GM18951 (cell line): ENCODE measurements around the gene RNF144B.
"Not testable (repeated sequence)": the region's sequence is repeated elsewhere in the genome, so short reads cannot be mapped to it uniquely, and the experiment has no call there.

Experiments used
- POLR2A ChIP-seq: IDR thresholded peaks from 4 replicates; pipeline ENCODE4 v1.6.1; 2011; ENCODE audit warnings: mild to moderate bottlenecking; ENCODE audit not compliant: insufficient read length, insufficient read depth; ENCODE audit errors: extremely low read depth
- in situ Hi-C: fragments of 300-500 bp; cut with MboI; formaldehyde crosslinking; loops from one replicate; pipeline ENCODE4 v1.12.0; 2022; ENCODE audit warnings: low sequenced_read_pairs, mixed read lengths, inconsistent platforms; ENCODE audit not compliant: unreplicated experiment

RNF144B gene

DNA sequence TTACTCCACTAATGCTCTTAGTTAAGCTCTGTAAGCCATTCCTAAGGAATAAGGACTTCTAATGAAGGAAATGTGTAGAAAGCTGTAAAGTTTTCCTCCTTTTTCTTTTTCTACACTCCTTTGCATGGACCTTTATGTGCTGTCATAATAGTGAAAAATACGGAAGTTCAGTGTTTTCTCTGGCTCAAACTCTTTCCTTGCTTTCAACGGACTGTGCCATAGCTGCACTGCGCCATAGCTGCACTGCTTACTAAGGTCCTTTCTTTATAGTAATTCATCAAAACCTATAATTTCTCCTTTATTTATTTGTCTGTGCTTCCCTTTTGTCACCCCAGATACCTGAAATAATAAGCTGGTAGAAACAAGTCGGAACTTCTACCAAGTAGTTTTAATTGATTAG is 67.3 kb downstream of the RNF144B start:
- TF ChIP-seq POLR2A, result no peak
- in situ Hi-C loops, result no loop called here

DNA sequence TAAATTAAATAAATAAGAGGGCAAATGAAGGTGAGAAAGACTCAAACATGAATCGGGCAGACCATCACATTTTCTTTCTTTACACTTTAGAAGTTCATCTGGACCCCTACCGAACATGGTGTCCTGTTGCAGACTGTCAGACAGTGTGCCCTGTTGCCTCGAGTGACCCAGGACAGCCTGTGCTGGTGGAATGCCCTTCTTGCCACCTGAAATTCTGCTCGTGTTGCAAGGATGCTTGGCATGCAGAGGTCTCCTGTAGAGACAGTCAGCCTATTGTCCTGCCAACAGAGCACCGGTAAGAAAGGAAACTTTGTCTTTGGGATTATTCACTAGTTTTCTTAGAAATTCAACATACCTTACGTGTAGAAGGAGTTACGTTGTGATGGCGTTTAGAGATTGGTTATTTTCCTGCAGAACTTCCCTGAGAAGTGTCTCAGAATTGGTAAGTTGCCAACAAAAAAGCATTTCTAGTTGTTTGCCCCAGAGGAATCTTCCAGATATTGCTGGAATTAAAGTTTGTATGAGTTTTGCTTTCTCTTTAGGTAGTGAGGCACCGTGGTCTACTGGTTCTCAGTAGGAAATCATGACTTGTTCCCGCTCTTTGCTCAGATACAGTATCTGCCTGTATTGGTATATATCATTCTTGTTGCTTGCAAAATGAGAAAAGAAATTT is 70.1 kb downstream of the RNF144B start:
- in situ Hi-C loops, result no loop called here

DNA sequence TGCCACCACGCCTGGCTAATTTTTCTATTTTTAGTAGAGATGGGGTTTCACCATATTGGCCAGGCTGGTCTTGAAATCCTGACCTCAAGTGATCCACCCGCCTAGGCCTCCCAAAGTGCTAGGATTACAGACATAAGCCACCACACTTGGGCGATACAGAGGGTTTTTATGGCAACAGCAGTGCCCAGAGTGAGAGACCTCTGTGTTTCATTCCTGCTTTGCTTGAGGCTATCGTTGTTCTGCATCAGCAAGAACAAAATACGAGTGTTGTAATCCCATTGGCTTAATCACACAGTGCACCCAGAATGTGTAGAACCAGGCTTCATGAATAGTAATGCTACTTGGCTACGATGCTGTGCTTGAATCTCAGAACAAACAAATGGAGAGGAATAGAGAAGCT is 70.9 kb downstream of the RNF144B start:
- in situ Hi-C loops, result not testable (repeated sequence)

More for the DNA sequence above, 70.1 kb downstream of the RNF144B start:
- TF ChIP-seq POLR2A, result no peak

DNA sequence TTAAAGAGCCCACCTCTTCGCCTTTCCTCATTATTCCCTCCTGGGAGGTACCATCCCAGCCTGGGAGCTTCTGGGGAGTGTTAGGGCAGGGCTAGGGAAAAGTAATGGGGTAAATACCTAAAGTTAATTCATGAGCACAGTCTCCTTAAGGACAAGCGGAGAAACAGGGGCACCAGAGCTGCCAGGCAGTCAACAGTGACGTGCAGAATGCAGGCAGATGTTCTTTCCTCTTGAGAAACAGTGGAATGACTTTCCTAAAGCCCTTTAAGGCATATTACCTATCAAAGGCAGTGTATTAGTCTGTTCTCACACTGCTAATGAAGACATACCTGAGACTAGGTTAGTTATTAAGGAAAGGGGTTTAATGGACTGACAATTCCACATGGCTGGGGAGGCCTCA is 76.3 kb downstream of the RNF144B start:
- in situ Hi-C loops, result no loop called here
- TF ChIP-seq POLR2A, result no peak

DNA sequence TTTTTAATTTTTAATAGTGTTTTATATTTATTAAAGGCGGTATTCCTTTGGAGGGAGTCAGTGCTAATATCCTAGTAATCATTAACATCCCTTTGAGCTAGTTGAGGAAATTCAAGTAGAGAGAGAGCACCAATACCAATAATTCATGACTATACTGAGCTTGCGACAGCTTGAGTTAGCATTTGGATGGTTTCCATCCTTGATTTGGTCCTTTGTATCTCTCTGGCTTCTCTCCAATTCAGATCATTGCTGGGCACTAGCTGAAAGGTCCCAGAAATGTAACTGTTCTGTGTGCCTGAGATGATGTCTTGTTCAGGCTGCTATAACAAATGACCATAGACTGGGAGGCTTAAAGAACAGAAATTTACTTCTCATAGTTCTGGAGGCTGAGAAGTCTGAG is 77.0 kb downstream of the RNF144B start:
- in situ Hi-C loops, result no loop called here
- TF ChIP-seq POLR2A, result no peak

DNA sequence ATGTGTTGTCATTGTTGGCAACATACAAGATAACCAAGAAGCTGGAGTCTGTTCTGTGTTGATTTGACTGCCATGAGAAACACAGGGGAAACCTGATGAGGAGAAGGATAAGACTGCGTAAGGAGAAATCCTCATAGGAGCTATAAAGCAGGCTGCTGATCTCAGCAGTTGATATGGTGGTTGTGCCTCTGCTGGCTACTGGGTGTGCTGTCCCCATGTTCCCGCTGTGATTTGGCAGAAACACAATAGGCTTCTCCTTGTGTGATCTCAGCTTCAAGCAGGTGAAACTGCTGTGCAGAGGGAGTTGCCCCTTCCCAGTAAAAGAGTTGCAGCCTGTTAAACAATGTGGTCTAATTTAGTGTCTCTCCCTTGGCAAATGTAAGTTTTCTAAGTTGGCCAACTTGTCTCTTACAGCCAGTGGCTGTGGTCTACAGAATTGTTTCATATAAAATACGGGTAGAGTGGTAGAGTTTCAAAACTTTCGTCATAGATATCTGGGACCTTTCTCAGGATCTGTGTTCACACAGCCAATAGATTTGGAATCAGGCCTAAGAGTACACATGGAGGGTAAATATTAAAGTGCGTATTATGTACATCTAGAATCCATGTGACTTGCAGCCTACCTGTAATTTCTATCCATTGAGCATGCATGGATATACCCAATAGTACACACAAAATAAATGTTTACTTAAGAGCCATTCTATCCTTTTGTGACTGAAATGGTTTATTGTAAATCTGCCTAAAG is 78.4 kb downstream of the RNF144B start:
- TF ChIP-seq POLR2A, result no peak
- in situ Hi-C loops, result no loop called here

DNA sequence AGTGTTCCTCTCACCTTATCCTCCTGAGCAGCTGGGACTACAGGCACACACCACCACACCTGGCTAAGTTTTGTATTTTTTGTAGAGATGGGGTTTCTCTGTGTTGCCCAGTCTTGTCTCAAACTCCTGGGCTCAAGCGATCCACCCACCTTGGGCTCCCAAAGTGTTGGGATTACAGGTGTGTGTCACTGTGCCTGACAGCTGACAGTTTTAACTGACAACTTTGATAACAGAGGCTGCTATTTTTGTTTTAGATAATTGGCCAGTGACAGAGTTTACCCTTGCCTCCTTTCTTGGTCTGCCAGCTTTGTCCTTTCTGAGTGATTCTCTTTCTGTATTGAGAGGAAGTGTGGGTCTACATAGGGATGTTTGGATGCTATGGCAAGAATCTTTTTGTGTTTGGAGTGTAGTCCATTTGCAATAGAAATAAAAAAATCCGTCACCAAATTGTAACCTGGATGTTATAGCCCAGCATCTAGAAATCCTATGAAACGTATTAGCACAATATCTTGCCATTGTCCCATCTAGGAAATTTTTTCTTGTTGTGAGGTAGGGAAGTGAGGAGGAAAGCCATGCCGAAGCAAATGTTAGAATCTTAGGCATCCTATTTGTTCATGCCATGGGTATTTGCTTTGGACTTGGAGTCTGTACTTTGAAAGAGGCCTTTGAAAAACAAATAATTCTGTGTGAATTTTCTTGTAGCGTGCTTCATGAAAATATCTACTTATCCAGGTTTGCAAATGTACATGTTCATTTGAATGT is 80.8 kb downstream of the RNF144B start:
- no peak for TF ChIP-seq POLR2A
- in situ Hi-C loops, result no loop called here

DNA sequence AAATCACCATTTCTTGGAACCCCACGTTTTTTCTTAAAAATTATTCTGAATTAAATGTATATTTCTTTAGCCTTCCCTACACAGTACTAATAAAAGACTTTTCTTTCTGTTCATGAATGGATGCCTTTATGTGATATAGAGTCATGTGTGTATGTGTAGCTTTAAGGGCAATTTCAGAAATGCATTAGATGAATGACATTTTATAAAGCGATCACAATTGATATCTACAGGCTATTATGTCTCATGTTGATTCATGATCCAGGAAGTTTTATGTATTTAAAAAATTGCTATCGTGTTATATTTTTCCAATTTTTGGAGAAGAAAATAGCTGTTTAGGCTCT is 81.3 kb downstream of the RNF144B start:
- no peak for TF ChIP-seq POLR2A
- in situ Hi-C loops, result no loop called here

DNA sequence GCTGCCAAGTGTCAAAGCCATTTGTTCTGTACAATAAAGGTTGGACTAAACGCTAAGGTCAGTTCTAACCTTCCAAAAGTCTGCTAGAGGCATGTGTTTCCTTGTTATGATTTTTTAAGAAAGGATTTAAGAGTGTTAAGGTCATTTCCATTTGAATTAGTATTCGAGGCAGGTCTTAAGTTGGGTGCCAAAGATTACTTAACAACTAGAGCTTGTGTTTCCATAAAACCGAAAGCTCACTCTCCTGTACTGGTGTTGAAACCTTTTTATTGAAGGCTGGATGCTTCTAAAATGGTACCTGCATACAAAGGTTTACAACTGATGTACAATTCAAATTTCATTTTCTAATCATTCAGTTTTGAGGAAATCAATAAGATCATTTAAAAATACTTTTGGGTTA is 82.4 kb downstream of the RNF144B start:
- TF ChIP-seq POLR2A, result no peak
- in situ Hi-C loops, result no loop called here

DNA sequence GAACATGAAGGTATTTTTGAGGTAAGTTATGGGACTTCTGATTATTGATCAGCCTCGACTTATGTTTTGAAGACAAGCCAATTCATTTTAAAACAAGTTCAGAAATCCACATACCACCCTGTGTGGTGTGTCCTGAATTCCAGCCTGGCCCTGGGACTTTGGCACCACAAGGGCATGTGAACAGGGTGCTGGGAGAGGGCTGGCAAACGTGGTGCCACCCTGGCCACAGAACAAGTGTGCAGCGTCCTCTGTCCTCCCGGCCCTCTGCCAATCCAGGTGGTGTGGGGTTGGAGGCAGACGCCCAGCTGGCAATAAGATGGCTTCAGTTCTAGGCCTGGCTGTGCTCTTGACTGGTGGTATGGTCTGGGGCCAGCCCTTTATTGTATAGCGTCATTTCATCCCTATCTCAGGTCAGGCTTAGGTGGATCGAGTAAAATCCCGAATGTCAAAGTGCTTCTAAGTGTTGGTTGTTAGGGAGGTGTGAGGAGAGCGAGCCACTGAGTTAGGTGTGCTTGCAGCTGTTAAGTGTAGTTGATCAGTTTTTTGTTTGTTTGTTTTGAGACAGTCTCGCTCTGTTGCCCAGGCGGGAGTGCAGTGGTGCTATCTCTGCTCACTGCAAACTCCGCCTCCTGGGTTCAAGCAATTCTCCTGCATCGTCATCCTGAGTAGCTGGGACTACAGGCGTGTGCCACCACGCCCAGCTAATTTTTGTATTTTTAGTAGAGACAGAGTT is 84.2 kb downstream of the RNF144B start:
- no peak for TF ChIP-seq POLR2A
- in situ Hi-C loops, result no loop called here

DNA sequence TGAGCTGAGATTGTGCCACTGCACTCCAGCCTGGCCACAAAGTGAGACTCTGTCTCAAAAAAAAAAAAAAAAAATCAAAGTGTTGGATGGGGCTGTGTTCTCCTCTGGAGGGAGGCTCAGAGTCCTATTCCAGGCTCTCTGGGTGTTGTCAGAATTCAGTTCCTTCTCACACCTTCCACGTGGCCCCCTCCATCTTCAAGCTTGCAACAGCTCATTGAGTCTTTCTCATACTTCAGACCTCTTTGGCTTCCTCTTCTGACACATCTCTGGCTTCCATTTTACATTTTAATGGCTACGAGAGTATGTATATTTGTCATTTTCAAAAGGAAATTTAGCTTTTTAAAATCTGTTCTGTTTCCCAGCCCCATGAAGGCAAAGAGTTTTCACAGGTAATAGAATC is 85.8 kb downstream of the RNF144B start:
- in situ Hi-C loops, result no loop called here

DNA sequence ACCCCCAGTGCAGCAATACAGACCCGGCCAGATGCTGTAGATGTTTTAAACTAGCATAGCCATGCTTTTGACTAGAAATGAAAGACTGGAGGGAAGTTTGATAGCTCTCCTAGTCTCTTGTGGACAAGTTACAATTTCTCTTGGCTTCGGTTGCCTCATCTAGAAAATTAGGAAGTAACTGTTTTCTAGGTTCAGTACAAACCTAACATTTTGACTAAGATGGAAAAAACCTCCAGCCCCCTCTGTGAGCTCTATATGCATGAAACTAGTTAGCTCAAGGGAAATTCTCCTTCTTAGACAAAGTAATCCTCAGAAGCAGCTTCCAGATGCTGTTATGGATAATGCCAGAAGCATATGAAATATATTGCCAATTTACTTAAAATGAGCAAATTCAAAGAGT is 86.6 kb downstream of the RNF144B start:
- no peak for TF ChIP-seq POLR2A
- in situ Hi-C loops, result no loop called here

More for the DNA sequence above, 85.8 kb downstream of the RNF144B start:
- no peak for TF ChIP-seq POLR2A

DNA sequence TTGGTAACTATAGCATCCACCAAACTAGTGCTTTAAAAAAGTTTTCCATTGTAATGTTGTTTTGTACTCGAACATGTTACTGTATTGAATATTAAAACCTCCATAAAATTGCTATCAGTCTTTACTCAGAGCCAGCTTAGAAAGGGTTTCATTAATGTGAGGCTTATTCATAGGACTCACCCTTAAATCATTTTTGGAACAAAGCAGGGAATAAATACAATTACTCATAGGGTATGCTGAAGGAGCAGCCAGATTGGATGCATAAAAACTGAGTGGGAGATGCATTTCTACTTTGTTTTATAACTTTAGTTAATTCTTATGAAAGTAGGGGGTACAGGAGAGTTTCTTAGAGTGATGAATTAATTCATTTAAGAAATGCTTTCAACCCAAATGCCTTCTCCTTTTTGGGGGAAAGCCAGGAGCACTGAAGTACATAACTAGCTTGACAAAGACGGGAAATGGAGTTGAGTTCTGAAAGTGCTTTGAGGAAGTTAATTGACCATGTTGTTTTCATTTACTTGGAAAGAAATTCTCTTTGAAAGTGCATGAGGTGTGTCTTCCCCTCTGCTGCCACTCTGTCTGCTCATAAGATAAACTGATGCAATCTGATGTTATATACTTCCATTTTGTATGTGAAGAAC is 90.3 kb downstream of the RNF144B start:
- in situ Hi-C loops, result no loop called here
- TF ChIP-seq POLR2A, result no peak
